PFSK-1 (cell line): ENCODE measurements around the gene RMP24.

Experiments
- POLR2AphosphoS5 ChIP-seq: IDR thresholded peaks from 2 replicates; pipeline ENCODE4 v1.6.1; 2012; ENCODE audit warnings: low read depth, mild to moderate bottlenecking, control low read depth, low read length, moderate library complexity
- TF ChIP-seq, protein P1 (sequence below), 2 experiments: IDR thresholded peaks; 2 replicates each; pipeline versions ENCODE4 v1.6.1 to v1.8.0; 2011 to 2012; ENCODE audit warnings: low read depth in 2 of 2, low read length in 2 of 2, control low read depth in 1 of 2, inconsistent platforms in 1 of 2, mild to moderate bottlenecking in 1 of 2, moderate library complexity in 1 of 2; ENCODE audit not compliant: insufficient read depth in 1 of 2

DNA sequence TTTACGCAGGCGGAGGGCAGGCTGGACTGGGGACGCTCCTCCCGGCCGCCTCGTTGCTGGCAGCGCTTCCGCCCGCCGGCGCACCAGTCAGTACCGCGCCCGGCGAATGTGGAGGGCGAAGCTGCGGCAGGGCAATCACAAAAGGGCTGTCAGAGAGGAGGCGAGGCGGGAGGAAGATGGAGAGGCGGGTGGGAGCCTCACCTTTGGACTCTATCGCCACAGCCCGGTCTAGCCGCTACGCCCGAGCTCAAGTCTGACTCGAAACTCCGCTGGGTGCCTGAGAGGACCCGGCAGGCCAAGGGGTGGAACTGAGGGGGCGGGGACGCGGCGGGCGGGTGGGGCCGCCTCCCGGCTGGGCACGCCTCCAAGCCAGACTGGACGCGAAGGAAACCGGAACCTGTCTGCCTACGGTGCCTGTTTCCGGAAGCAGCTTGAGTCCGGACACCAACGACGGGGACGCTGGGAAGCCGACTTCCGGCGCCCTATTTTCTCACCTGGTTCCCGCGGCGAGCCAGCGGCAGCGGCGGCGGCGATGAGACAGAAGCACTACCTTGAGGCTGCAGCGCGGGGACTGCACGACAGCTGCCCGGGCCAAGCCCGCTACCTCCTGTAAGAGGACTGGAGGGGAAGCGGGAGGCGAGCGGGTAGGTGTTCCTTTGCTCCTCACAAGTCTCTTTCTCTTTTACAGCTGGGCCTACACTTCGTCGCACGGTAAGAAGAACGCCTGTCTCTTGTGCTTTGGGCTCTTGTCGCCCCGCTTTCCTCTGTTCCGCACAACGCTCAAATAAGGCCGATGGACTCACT lies at the start of gene RMP24:
- TF ChIP-seq, protein P1, sequence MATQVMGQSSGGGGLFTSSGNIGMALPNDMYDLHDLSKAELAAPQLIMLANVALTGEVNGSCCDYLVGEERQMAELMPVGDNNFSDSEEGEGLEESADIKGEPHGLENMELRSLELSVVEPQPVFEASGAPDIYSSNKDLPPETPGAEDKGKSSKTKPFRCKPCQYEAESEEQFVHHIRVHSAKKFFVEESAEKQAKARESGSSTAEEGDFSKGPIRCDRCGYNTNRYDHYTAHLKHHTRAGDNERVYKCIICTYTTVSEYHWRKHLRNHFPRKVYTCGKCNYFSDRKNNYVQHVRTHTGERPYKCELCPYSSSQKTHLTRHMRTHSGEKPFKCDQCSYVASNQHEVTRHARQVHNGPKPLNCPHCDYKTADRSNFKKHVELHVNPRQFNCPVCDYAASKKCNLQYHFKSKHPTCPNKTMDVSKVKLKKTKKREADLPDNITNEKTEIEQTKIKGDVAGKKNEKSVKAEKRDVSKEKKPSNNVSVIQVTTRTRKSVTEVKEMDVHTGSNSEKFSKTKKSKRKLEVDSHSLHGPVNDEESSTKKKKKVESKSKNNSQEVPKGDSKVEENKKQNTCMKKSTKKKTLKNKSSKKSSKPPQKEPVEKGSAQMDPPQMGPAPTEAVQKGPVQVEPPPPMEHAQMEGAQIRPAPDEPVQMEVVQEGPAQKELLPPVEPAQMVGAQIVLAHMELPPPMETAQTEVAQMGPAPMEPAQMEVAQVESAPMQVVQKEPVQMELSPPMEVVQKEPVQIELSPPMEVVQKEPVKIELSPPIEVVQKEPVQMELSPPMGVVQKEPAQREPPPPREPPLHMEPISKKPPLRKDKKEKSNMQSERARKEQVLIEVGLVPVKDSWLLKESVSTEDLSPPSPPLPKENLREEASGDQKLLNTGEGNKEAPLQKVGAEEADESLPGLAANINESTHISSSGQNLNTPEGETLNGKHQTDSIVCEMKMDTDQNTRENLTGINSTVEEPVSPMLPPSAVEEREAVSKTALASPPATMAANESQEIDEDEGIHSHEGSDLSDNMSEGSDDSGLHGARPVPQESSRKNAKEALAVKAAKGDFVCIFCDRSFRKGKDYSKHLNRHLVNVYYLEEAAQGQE (IDR thresholded peaks at IDR 0.05; ENCODE audit: insufficient read depth in 1 of 2, low read depth in 2 of 2, low read length in 2 of 2): no peak
- TF ChIP-seq POLR2AphosphoS5: peak; percentile 91
